NCI-H510A (cell line): ENCODE results near the gene SPATA6L.

Experiments used
- DNase-seq: peaks from one replicate; lab custom pipeline; 2025; lab: John Stamatoyannopoulos, UW

The SPATA6L gene

GRCh38 chr9:4549751-4550295, 116.5 kb downstream of the SPATA6L start:
- no peak for DNase-seq

DNA sequence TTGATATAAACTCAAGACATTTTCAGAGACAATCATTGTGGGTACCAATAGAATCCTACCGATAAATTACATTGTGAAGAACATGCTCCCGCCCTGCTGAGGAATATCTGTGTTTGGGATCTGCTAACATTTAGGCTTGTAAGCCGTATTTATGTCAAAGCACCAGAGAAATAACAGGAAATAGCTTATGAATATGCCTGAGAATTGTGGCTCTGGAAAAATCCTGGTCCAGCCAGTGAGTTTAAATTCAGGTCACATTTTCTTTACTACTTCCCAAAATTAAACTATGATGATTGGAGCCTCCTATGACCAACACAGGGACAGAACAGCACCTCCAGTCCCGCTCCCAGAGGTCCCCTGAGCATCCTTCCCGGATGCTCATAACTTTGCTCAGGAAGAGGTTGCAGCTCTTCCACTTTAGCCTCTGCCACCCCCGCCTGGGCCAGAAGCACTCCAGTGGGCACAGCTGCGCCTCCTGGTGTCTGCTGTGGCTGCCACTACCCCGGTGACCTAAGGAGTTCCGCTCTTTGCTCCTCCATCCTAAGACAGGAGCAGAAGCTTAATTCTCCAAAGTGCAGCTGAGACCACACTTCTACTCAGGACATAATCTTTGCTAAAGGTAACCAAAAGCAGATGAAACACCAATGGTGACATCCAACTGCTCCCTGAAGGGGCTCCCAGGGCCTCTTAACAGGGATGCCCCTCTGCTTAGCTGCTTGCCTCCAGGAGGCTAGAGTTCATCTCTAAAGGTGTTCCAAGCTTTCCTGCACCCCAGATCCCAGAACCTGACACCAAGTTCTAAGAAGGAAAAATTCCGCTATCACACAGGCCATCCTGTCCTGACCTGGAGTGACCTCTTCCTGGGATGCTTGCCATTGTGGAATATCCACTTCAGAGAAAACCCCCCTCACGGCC, 117.2 kb downstream of the SPATA6L start:
- no peak for DNase-seq
